Tibial nerve (tissue), 4 donors: ENCODE data around the gene ZWILCH. TPM values are rescaled to one million over a fixed set of nuclear protein-coding genes. Genes with fewer than 3 reads are reported as not detected.

Source experiments
- DNase-seq, 2 donors: peaks; one replicate each; pipeline ENCODE4 v3.0.0-alpha.2; 2019; ENCODE audit warnings: low spot score in 2 of 2
- H3K27ac ChIP-seq, 4 donors: fragments of 200-600 bp; sonication (generic) in 3 of 4; one replicate each; pipeline ENCODE4 v1.5.1; 2017 to 2019; ENCODE audit warnings: mild to moderate bottlenecking in 1 of 4
- H3K27me3 ChIP-seq, 2 donors: fragments of 200-600 bp; sonication (generic) in 1 of 2; one replicate each; pipeline versions ENCODE4 v1.5.1 to v1.6.0; 2017 to 2019
- H3K36me3 ChIP-seq, 3 donors: fragments of 200-600 bp; sonication (generic); one replicate each; pipeline ENCODE4 v1.5.1; 2018 to 2019
- H3K4me1 ChIP-seq, 4 donors: fragments of 200-600 bp; sonication (generic) in 3 of 4; one replicate each; pipeline ENCODE4 v1.5.1; 2017 to 2019
- H3K4me3 ChIP-seq, 4 donors: fragments of 200-600 bp; sonication (generic) in 3 of 4; one replicate each; pipeline ENCODE4 v1.5.1; 2017 to 2019; ENCODE audit warnings: mild to moderate bottlenecking in 1 of 4, moderate library complexity in 1 of 4
- H3K9me3 ChIP-seq, 4 donors: fragments of 200-600 bp; sonication (generic) in 3 of 4; one replicate each; pipeline ENCODE4 v1.5.1; 2017 to 2019
- EP300 ChIP-seq, 2 donors: sonication (generic); formaldehyde crosslinking; IDR thresholded peaks; one replicate each; pipeline ENCODE4 v1.6.1; 2017; ENCODE audit warnings: antibody characterized with exemption in 2 of 2, mild to moderate bottlenecking in 1 of 2
- POLR2A ChIP-seq, 2 donors: fragments of 450-650 bp; IDR thresholded peaks; one replicate each; pipeline ENCODE4 v1.6.1; 2017; ENCODE audit warnings: antibody characterized with exemption in 2 of 2, mild to moderate bottlenecking in 2 of 2, moderate library complexity in 2 of 2
- WGBS, 2 donors: methylation state at CpG; one replicate each; pipeline ENCODE4 v1.1.5; 2018; 5-methylcytosine and 5-hydroxymethylcytosine counted together
- total RNA-seq, 4 donors: library from RNA; depleted of rRNA; stranded (reverse); fragments of >200 nt; gene quantifications; one replicate each; pipeline ENCODE4 v1.1.0, GENCODE V29; 2016
- TF ChIP-seq, protein P1 (sequence below), 5 experiments: fragments of 200-600 bp in 3 of 5; fragments of 450-650 bp in 2 of 5; sonication (generic) in 3 of 5; IDR thresholded peaks; one replicate each; pipeline ENCODE4 v1.5.1; 2016 to 2019; ENCODE audit warnings: antibody characterized with exemption in 5 of 5, mild to moderate bottlenecking in 3 of 5, moderate library complexity in 2 of 5

ZWILCH gene
- total RNA-seq, 4 donors from 2014 or later: 4.1 to 5.5 (median 4.2) TPM

GRCh38 chr15:66481107-66481856 lies 23.8 kb upstream of the ZWILCH start:
- Histone ChIP-seq H3K27me3 (no peaks in the 10 kb centered on the region), H3K27ac (no peak overlapping the region), H3K36me3 (peaks cover 0 to 43% (median 0%) of the 10 kb centered on the region in 3 donors), H3K4me3 (no peak overlapping the region), H3K4me1 (no peaks in the 10 kb centered on the region), H3K9me3 (no peaks in the 10 kb centered on the region)
- no peak for TF ChIP-seq EP300 (IDR thresholded peaks at IDR 0.05)
- TF ChIP-seq POLR2A (IDR thresholded peaks at IDR 0.05): no peak
- TF ChIP-seq, protein P1, sequence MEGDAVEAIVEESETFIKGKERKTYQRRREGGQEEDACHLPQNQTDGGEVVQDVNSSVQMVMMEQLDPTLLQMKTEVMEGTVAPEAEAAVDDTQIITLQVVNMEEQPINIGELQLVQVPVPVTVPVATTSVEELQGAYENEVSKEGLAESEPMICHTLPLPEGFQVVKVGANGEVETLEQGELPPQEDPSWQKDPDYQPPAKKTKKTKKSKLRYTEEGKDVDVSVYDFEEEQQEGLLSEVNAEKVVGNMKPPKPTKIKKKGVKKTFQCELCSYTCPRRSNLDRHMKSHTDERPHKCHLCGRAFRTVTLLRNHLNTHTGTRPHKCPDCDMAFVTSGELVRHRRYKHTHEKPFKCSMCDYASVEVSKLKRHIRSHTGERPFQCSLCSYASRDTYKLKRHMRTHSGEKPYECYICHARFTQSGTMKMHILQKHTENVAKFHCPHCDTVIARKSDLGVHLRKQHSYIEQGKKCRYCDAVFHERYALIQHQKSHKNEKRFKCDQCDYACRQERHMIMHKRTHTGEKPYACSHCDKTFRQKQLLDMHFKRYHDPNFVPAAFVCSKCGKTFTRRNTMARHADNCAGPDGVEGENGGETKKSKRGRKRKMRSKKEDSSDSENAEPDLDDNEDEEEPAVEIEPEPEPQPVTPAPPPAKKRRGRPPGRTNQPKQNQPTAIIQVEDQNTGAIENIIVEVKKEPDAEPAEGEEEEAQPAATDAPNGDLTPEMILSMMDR (IDR thresholded peaks at IDR 0.05): no peak
- DNase-seq: no peak
- WGBS, 2 donors: 80 to 93% methylated on average over 10 of the region's 10 CpGs

- WGBS, 2 donors: 79 to 80% methylated on average over 9 of the region's 9 CpGs
- H3K9me3 ChIP-seq: no peaks in the 10 kb centered on the region
- H3K27ac ChIP-seq: no peak overlapping the region
- H3K4me1 ChIP-seq: no peaks in the 10 kb centered on the region
- H3K4me3 ChIP-seq: no peak overlapping the region
- no peak for DNase-seq
- H3K27me3 ChIP-seq: no peaks in the 10 kb centered on the region
- H3K36me3 ChIP-seq: peaks cover 0 to 52% (median 0%) of the 10 kb centered on the region in 3 donors
- TF ChIP-seq POLR2A (IDR thresholded peaks at IDR 0.05) (no peak), EP300 (IDR thresholded peaks at IDR 0.05) (no peak)
- TF ChIP-seq, protein P1 (IDR thresholded peaks at IDR 0.05): no peak
Measured at GRCh38 chr15:66482539-66482938, 22.6 kb upstream of the ZWILCH start.

DNA sequence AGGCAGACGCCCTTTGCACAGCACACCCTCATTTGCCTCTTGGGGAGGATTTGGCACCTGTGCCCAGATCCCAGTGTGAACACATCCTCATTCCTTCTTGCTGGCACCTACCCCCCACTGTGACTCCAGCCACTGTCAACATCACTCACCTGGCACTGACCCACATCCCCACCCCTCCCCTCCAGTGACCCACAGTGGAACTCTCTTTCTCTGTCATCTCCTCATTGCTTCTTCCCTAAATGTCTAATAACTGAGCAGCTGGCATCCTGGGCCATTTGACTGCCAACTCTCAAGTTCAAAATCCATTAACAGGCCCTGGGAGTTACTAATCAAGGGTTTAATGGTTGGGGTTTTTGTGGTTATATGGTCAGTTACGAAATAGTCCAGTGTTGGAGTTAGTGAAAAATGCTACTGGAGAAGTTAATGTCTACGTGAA lies 22.0 kb upstream of the ZWILCH start:
- Histone ChIP-seq H3K9me3 (no peaks in the 10 kb centered on the region), H3K4me1 (no peaks in the 10 kb centered on the region), H3K36me3 (peaks cover 0 to 58% (median 0%) of the 10 kb centered on the region in 3 donors), H3K27ac (no peak overlapping the region), H3K27me3 (no peaks in the 10 kb centered on the region), H3K4me3 (no peak overlapping the region)
- TF ChIP-seq POLR2A (IDR thresholded peaks at IDR 0.05): no peak
- no peak for TF ChIP-seq EP300 (IDR thresholded peaks at IDR 0.05)
- no peak for DNase-seq
- WGBS, 2 donors: 82 to 85% methylated on average over 3 of the region's 3 CpGs

DNA sequence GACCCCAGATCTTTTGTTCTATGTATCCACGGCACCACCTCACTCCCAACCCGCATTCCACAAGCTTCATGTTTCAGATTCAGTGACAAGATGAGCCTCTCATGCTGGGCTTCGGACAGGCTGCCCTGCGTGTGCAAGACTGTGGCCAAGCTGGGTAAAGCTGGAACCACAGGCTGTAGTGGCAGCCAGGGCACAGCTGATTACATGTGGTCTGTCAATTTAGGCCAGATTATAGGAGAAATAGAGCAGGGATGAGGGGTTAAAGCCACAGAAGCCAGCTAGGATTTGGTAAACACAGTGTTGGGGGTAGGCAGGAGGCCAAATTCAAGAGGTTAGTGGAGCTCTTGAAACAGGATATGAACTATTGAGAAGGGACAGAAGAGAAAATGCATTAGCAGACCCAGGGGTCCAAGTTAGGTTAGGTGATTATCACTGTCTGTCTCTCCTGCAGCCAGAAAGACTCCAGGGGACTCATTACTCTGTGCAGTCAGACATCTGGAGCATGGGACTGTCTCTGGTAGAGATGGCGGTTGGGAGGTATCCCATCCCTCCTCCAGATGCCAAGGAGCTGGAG lies 20.5 kb upstream of the ZWILCH start:
- no peaks in the 10 kb centered on the region for H3K27me3 ChIP-seq
- WGBS, 2 donors: 86% methylated on average over 5 of the region's 5 CpGs
- H3K4me3 ChIP-seq: no peak overlapping the region
- H3K4me1 ChIP-seq: no peaks in the 10 kb centered on the region
- H3K9me3 ChIP-seq: no peaks in the 10 kb centered on the region
- peaks cover 0 to 72% (median 0%) of the 10 kb centered on the region in 3 donors for H3K36me3 ChIP-seq
- no peak overlapping the region for H3K27ac ChIP-seq
- DNase-seq: no peak
- no peak for TF ChIP-seq EP300 (IDR thresholded peaks at IDR 0.05)
- TF ChIP-seq, protein P1 (IDR thresholded peaks at IDR 0.05): no peak
- TF ChIP-seq POLR2A (IDR thresholded peaks at IDR 0.05): no peak

DNA sequence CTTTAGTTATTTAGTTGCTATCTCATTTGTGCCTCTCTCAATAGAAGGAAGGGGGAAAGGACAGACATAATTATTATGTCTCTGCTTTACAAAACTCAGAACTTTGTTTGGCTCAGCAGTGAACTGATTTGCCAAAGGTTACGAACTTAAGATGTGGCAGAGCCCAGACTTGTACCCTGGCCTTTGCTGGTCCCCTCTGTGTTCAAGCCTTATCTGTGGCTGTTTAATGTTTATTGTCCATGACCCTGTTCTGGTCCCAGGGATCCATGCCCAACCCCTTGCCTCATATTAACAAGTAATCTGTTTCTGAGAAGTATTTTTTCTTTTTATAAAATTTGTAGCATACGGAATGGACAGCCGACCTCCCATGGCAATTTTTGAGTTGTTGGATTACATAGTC lies 18.2 kb upstream of the ZWILCH start:
- H3K9me3 ChIP-seq: no peaks in the 10 kb centered on the region
- no peaks in the 10 kb centered on the region for H3K27me3 ChIP-seq
- no peaks in the 10 kb centered on the region for H3K4me1 ChIP-seq
- DNase-seq: no peak
- peaks cover 0 to 84% (median 0%) of the 10 kb centered on the region in 3 donors for H3K36me3 ChIP-seq
- TF ChIP-seq POLR2A (IDR thresholded peaks at IDR 0.05): no peak
- TF ChIP-seq, protein P1 (IDR thresholded peaks at IDR 0.05): no peak
- no peak for TF ChIP-seq EP300 (IDR thresholded peaks at IDR 0.05)
- H3K27ac ChIP-seq: no peak overlapping the region
- H3K4me3 ChIP-seq: no peak overlapping the region
- WGBS, 2 donors: 86 to 97% methylated on average over 3 of the region's 3 CpGs
